Measurements from ENCODE around the gene EPHA6.
"Not testable (repeated sequence)": the region's sequence is repeated elsewhere in the genome, so short reads cannot be mapped to it uniquely, and the experiment has no call there.

Gene EPHA6

GRCh38 chr3:97025612-97026011, 211.2 kb downstream of the EPHA6 start:
- DNase-seq (ENCODE audit: low read depth), result not testable (repeated sequence)

GRCh38 chr3:97029972-97030371, 215.6 kb downstream of the EPHA6 start:
- no peak for DNase-seq (ENCODE audit: low read depth)

- no peak for DNase-seq (ENCODE audit: low read depth)
Measured at GRCh38 chr3:97037294-97037943, 223.0 kb downstream of the EPHA6 start.

GRCh38 chr3:97043411-97043810, 229.0 kb downstream of the EPHA6 start:
- DNase-seq (ENCODE audit: low read depth), result no peak

- DNase-seq (ENCODE audit: low read depth), result no peak
Measured at GRCh38 chr3:97057365-97057764, 243.0 kb downstream of the EPHA6 start.

- no peak for DNase-seq (ENCODE audit: low read depth)
Measured at GRCh38 chr3:97059168-97059567, 244.8 kb downstream of the EPHA6 start.

- DNase-seq (ENCODE audit: low read depth), result no peak
Measured at GRCh38 chr3:97066531-97066930, 252.1 kb downstream of the EPHA6 start.

- DNase-seq (ENCODE audit: low read depth), result no peak
Measured at GRCh38 chr3:97070302-97070701, 255.9 kb downstream of the EPHA6 start.

- DNase-seq (ENCODE audit: low read depth), result no peak
Measured at GRCh38 chr3:97074546-97074945, 260.2 kb downstream of the EPHA6 start.

GRCh38 chr3:97076673-97077072, 262.3 kb downstream of the EPHA6 start:
- DNase-seq (ENCODE audit: low read depth), result no peak

- no peak for DNase-seq (ENCODE audit: low read depth)
Measured at GRCh38 chr3:97089621-97090020, 275.2 kb downstream of the EPHA6 start.

GRCh38 chr3:97102641-97103040, 288.2 kb downstream of the EPHA6 start:
- no peak for DNase-seq (ENCODE audit: low read depth)

- no peak for DNase-seq (ENCODE audit: low read depth)
Measured at GRCh38 chr3:97105989-97106651, 291.7 kb downstream of the EPHA6 start.

- DNase-seq (ENCODE audit: low read depth), result no peak
Measured at GRCh38 chr3:97106652-97106989, 292.2 kb downstream of the EPHA6 start.

GRCh38 chr3:97108136-97108535, 293.7 kb downstream of the EPHA6 start:
- no peak for DNase-seq (ENCODE audit: low read depth)

- DNase-seq (ENCODE audit: low read depth), result no peak
Measured at GRCh38 chr3:97111244-97111643, 296.9 kb downstream of the EPHA6 start.

- DNase-seq (ENCODE audit: low read depth), result no peak
Measured at GRCh38 chr3:97121386-97121785, 307.0 kb downstream of the EPHA6 start.

- DNase-seq (ENCODE audit: low read depth), result no peak
Measured at GRCh38 chr3:97125902-97126499, 311.6 kb downstream of the EPHA6 start.

- no peak for DNase-seq (ENCODE audit: low read depth)
Measured at GRCh38 chr3:97131476-97131875, 317.1 kb downstream of the EPHA6 start.

GRCh38 chr3:97138914-97139541, 324.6 kb downstream of the EPHA6 start:
- DNase-seq (ENCODE audit: low read depth), result no peak

- no peak for DNase-seq (ENCODE audit: low read depth)
Measured at GRCh38 chr3:97148931-97149330, 334.5 kb downstream of the EPHA6 start.

GRCh38 chr3:97161169-97161568, 346.8 kb downstream of the EPHA6 start:
- no peak for DNase-seq (ENCODE audit: low read depth)

GRCh38 chr3:97177242-97177641, 362.8 kb downstream of the EPHA6 start:
- DNase-seq (ENCODE audit: low read depth), result no peak

Measured in activated T-cell treated with anti-CD3 and anti-CD28 coated beads for 24 hours (primary cell).